CD4-positive, alpha-beta T cell treated with Interleukin-2 at 100 ng/mL for 4 hours (primary cell): ENCODE data around the gene RPL10.
"Not testable (repeated sequence)": the region's sequence is repeated elsewhere in the genome, so short reads cannot be mapped to it uniquely, and the experiment has no call there.

Experiments
- DNase-seq: peaks from one replicate; pipeline ENCODE4 v3.0.0-alpha.2; 2020; ENCODE audit warnings: low spot score

The RPL10 gene

GRCh38 chrX:154378059-154378798 lies 19.9 kb upstream of the RPL10 start:
- DNase-seq = peak; percentile 40

- peak; percentile 97 for DNase-seq
These were observed 19.2 kb upstream of the RPL10 start, which contains the start of gene EMD for GRCh38 chrX:154378799-154379568. EMD (plus strand) TSS chrX:154379295; CDS start chrX:154379485, 190 bp downstream.

GRCh38 chrX:154379569-154379951 lies 18.6 kb upstream of the RPL10 start:
- DNase-seq = no peak

- DNase-seq = no peak
These were observed 18.0 kb upstream of the RPL10 start for GRCh38 chrX:154380153-154380552.

- DNase-seq = no peak
These were observed 17.4 kb upstream of the RPL10 start for GRCh38 chrX:154380787-154381186.

GRCh38 chrX:154381271-154381670 lies 16.9 kb upstream of the RPL10 start:
- no peak for DNase-seq

- no peak for DNase-seq
These were observed 15.6 kb upstream of the RPL10 start for GRCh38 chrX:154382483-154383069.

- DNase-seq = no peak
These were observed 14.6 kb upstream of the RPL10 start for GRCh38 chrX:154383359-154384283.

GRCh38 chrX:154384284-154384892 lies 13.8 kb upstream of the RPL10 start:
- DNase-seq = no peak

- not testable (repeated sequence) for DNase-seq
These were observed 10.1 kb upstream of the RPL10 start for GRCh38 chrX:154388094-154388493.

GRCh38 chrX:154388649-154389048 lies 9.5 kb upstream of the RPL10 start:
- not testable (repeated sequence) for DNase-seq

GRCh38 chrX:154389812-154390747 lies 8.1 kb upstream of the RPL10 start:
- DNase-seq = peak; percentile 25

- not testable (repeated sequence) for DNase-seq
These were observed 1.8 kb upstream of the RPL10 start for GRCh38 chrX:154396363-154396762.

- DNase-seq = peak; percentile 56
These were observed 947 bp upstream of the RPL10 start for GRCh38 chrX:154396973-154397887.

GRCh38 chrX:154398668-154399526 lies 720 bp downstream of the RPL10 start:
- peak; percentile 90 for DNase-seq

- peak; percentile 17 for DNase-seq
These were observed 1.6 kb downstream of the RPL10 start for GRCh38 chrX:154399527-154400368.

GRCh38 chrX:154400369-154400817 lies 2.2 kb downstream of the RPL10 start:
- not testable (repeated sequence) for DNase-seq
